GM12891 (cell line): ENCODE data around the gene SLC7A14.

ENCODE experiments used
- DNase-seq: peaks from one replicate; pipeline ENCODE4 v3.0.0; 2011; ENCODE audit warnings: low spot score; ENCODE audit not compliant: insufficient read length
- FAIRE-seq: peaks from 2 replicates; lab custom pipeline; 2011; peaks lifted over from hg19 to GRCh38; lab: Jason Lieb, UNC
- PAX5 ChIP-seq: IDR thresholded peaks from 2 replicates; pipeline ENCODE4 v1.6.1; 2011; ENCODE audit warnings: low read length, moderate library complexity, mild to moderate bottlenecking; ENCODE audit not compliant: insufficient read depth, severe bottlenecking
- POLR2A ChIP-seq: IDR thresholded peaks from 2 replicates; pipeline ENCODE4 v1.6.1; 2011; ENCODE audit warnings: low read depth, low read length, control low read depth
- POLR2AphosphoS5 ChIP-seq: IDR thresholded peaks from 2 replicates; pipeline ENCODE4 v1.6.1; 2011; ENCODE audit warnings: low read depth, low read length, control low read depth
- POU2F2 ChIP-seq: IDR thresholded peaks from 2 replicates; pipeline ENCODE4 v1.6.1; 2011; ENCODE audit warnings: low read depth, mild to moderate bottlenecking, control low read depth, low read length, moderate library complexity
- SPI1 ChIP-seq: IDR thresholded peaks from 2 replicates; pipeline ENCODE4 v1.6.1; 2011; ENCODE audit warnings: low read depth, low read length, control low read depth
- TAF1 ChIP-seq: IDR thresholded peaks from 2 replicates; pipeline ENCODE4 v1.6.1; 2011; ENCODE audit warnings: low read depth, low read length, control low read depth

The SLC7A14 gene

DNA sequence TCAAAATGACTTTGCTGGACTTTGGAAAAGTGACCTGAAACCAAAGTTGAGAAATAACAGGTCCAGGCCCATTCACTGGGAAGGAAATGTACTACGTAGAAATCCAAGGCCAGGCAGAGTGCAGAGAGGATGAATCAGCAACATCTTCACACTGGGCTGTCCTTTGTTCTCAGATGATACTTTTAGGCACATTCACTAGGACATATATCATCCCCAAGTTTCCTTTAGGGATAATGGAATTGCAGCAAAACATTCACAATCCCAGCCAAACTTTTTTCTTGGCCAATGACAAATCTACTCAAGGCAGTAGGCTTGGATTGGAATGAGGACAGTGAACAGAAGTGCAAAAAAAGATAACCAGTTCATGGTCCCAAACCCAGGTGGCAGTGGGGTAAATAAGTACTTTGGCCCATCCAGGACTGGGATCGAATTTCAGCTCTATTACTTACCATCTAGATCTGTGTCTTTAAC lies 92.1 kb downstream of the SLC7A14 start:
- DNase-seq (no peak), FAIRE-seq (no peak)
- TF ChIP-seq POU2F2 (no peak), POLR2A (no peak), PAX5 (no peak), SPI1 (no peak), POLR2AphosphoS5 (no peak), TAF1 (no peak)

GRCh38 chr3:170491901-170492300 lies 94.0 kb downstream of the SLC7A14 start:
- no peak for TF ChIP-seq POLR2A
- TF ChIP-seq PAX5, result no peak
- no peak for TF ChIP-seq POU2F2
- no peak for TF ChIP-seq TAF1
- TF ChIP-seq POLR2AphosphoS5, result no peak
- no peak for TF ChIP-seq SPI1
- FAIRE-seq (no peak), DNase-seq (no peak)

- no peak for DNase-seq
- no peak for TF ChIP-seq TAF1
- TF ChIP-seq PAX5, result no peak
- no peak for TF ChIP-seq POU2F2
- TF ChIP-seq SPI1, result no peak
- FAIRE-seq, result no peak
Observed at GRCh38 chr3:170490828-170491560, 94.9 kb downstream of the SLC7A14 start.

DNA sequence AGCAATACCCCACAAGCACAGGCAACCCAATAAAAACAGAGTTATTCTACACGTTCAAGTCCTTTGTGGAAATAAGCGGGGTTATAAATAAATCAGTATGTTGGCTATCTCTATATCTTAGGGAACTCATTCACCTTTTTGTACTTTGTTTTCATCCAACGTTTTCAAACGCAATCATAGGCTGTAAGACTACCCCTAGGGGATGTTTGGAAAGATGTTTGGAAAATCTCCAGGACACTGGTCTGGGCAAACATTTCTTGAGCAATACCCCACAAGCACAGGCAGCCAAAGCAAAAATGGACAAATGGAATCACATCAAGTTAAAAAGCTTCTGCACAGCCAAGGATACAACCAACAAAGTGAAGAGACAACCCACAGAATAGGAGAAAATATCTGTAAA lies 97.1 kb downstream of the SLC7A14 start:
- DNase-seq, result no peak
- no peak for TF ChIP-seq POLR2A
- no peak for TF ChIP-seq POLR2AphosphoS5
- no peak for TF ChIP-seq POU2F2
- TF ChIP-seq SPI1, result no peak
- no peak for TF ChIP-seq PAX5
- TF ChIP-seq TAF1, result no peak
- no peak for FAIRE-seq

- no peak for TF ChIP-seq PAX5
- TF ChIP-seq POLR2A, result no peak
- TF ChIP-seq POLR2AphosphoS5, result no peak
- TF ChIP-seq SPI1, result no peak
- TF ChIP-seq POU2F2, result no peak
- TF ChIP-seq TAF1, result no peak
- FAIRE-seq (no peak), DNase-seq (no peak)
Observed at GRCh38 chr3:170487031-170487430, 98.8 kb downstream of the SLC7A14 start.

- DNase-seq, result no peak
- no peak for TF ChIP-seq TAF1
- TF ChIP-seq POU2F2, result no peak
- no peak for TF ChIP-seq PAX5
- no peak for TF ChIP-seq POLR2AphosphoS5
- no peak for TF ChIP-seq SPI1
- TF ChIP-seq POLR2A, result no peak
- no peak for FAIRE-seq
Observed at GRCh38 chr3:170486398-170486797, 99.5 kb downstream of the SLC7A14 start.

- DNase-seq (no peak), FAIRE-seq (no peak)
- TF ChIP-seq POLR2AphosphoS5 (no peak), SPI1 (no peak), PAX5 (no peak), POLR2A (no peak), POU2F2 (no peak), TAF1 (no peak)
Observed at GRCh38 chr3:170485696-170486095, 100.2 kb downstream of the SLC7A14 start.

GRCh38 chr3:170485294-170485693 lies 100.6 kb downstream of the SLC7A14 start:
- FAIRE-seq (no peak), DNase-seq (no peak)
- no peak for TF ChIP-seq POLR2A
- TF ChIP-seq PAX5, result no peak
- TF ChIP-seq SPI1, result no peak
- TF ChIP-seq POLR2AphosphoS5, result no peak
- no peak for TF ChIP-seq TAF1
- no peak for TF ChIP-seq POU2F2

GRCh38 chr3:170484869-170485268 lies 101.0 kb downstream of the SLC7A14 start:
- FAIRE-seq (no peak), DNase-seq (no peak)
- TF ChIP-seq SPI1 (no peak), TAF1 (no peak), POLR2AphosphoS5 (no peak), PAX5 (no peak), POLR2A (no peak), POU2F2 (no peak)

DNA sequence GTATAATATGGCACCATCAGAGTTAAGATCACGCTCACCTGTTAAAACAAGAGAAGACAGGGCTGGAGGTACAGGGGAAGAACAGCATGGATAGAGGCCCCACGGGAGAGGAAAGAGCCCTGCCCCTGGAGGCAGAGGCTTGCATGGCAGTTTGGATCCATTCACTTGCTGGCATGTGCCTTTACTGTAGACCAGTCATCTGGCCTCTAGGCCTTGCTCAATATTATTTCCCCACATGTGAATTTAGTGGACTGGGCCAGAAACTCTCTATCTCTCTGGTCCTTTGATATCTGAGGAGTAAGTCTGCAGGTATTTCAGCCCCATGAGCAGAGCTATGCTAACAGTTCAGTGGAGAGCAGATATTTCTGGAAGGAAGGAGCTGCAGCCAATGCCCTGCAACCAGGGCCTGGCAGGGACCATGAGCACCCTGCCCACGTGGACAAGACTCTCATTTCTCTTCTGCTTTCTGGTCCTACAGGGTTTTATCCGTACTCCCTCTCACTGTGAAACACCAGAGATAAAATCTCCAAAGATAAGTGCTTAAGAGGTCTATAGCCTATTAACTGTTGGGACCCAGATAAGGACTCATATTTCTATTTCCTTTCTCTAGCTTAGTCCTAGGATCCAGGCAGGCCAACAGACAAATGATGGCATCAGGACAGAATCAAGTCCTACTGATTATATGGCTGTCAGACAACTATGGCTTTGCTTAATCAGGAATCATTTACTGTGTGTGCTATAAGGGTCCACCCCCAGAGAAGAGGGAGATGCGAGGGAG lies 102.2 kb downstream of the SLC7A14 start:
- no peak for FAIRE-seq
- no peak for DNase-seq
- TF ChIP-seq TAF1, result no peak
- no peak for TF ChIP-seq POU2F2
- no peak for TF ChIP-seq PAX5
- TF ChIP-seq SPI1, result no peak
- TF ChIP-seq POLR2A, result no peak
- no peak for TF ChIP-seq POLR2AphosphoS5
